HepG2 (cell line): ENCODE results near the gene HKDC1. TPM values are rescaled to one million over a fixed set of nuclear protein-coding genes. Genes with fewer than 3 reads are reported as not detected.

Source experiments
- ATAC-seq: fragments of 200-7000 bp; cut with Tn5 transposase; 3 replicates; pipeline ENCODE4 v1.9.1; 2020; ENCODE audit warnings: mild to moderate bottlenecking, moderate library complexity
- BruUV-seq: library from RNA; stranded (reverse); fragments of 400-500 nt; replicated peaks from 2 replicates; lab custom pipeline; 2021; lab: Mats Ljungman, UMichigan
- CTCF ChIA-PET: fragments of 300-600 bp; formaldehyde crosslinking; extraction: SDS; loops from one replicate; lab custom pipeline; 2021; ENCODE audit warnings: low total read pairs, inconsistent platforms, low intra/inter-chr PET ratio; lab: Yijun Ruan, JAX
- POLR2A ChIA-PET: fragments of 350-600 bp; sonication (Branson Sonifier 250); formaldehyde crosslinking; loops from one replicate; lab custom pipeline; 2020; ENCODE audit warnings: antibody characterized with exemption, inconsistent platforms; lab: Yijun Ruan, JAX
- DNase-seq: peaks from one replicate; pipeline ENCODE4 v3.0.0-alpha.2; 2015; ENCODE audit warnings: low spot score
- FAIRE-seq: peaks from 3 replicates; lab custom pipeline; 2011; peaks lifted over from hg19 to GRCh38; lab: Jason Lieb, UNC
- H2AFZ ChIP-seq: one replicate; pipeline ENCODE4 v1.6.1; 2011; ENCODE audit warnings: low read length, inconsistent platforms
- H3K27ac ChIP-seq: fragments of 300-600 bp; 3 replicates; pipeline ENCODE4 v1.8.0; 2011; ENCODE audit warnings: mixed run types, mild to moderate bottlenecking, mixed read lengths, low read length, inconsistent platforms; ENCODE audit not compliant: insufficient read depth; ENCODE audit errors: extremely low read length
- H3K27me3 ChIP-seq, 2 experiments: fragments of 200-600 bp in 1 of 2; 2 replicates in 1 of 2; 3 replicates in 1 of 2; pipeline versions ENCODE4 v1.6.0 to v1.8.0; 2011; ENCODE audit warnings: low read length in 2 of 2, mild to moderate bottlenecking in 2 of 2, moderate library complexity in 2 of 2, inconsistent platforms in 1 of 2; ENCODE audit not compliant: insufficient read depth in 2 of 2, control insufficient read depth in 1 of 2
- H3K36me3 ChIP-seq, 2 experiments: fragments of 200-600 bp in 1 of 2; replicated peaks in 1 of 2; 2 replicates in 1 of 2; 3 replicates in 1 of 2; pipeline versions ENCODE4 v1.5.1 to v1.8.0; 2011; ENCODE audit warnings: low read length in 2 of 2, inconsistent platforms in 1 of 2; ENCODE audit not compliant: insufficient read depth in 2 of 2, control insufficient read depth in 1 of 2
- H3K4me1 ChIP-seq: 2 replicates; pipeline ENCODE4 v1.5.1; 2012; ENCODE audit warnings: low read length, inconsistent platforms; ENCODE audit not compliant: insufficient read depth
- H3K4me2 ChIP-seq: 2 replicates; pipeline ENCODE4 v1.6.0; 2011; ENCODE audit warnings: low read depth, low read length, inconsistent platforms
- H3K4me3 ChIP-seq, 3 experiments: fragments of 200-600 bp in 1 of 3; sonication (generic), shearing (Covaris generic) in 1 of 3; replicated peaks in 1 of 3; 2 replicates each; pipeline ENCODE4 v1.5.1; 2011 to 2016; ENCODE audit warnings: low read length in 3 of 3, inconsistent platforms in 2 of 3, low read depth in 2 of 3, mild to moderate bottlenecking in 2 of 3, control low read depth in 1 of 3, mixed read lengths in 1 of 3; ENCODE audit not compliant: insufficient read depth in 1 of 3
- H3K79me2 ChIP-seq: one replicate; pipeline ENCODE4 v1.6.1; 2011; ENCODE audit warnings: low read length, inconsistent platforms; ENCODE audit not compliant: insufficient read depth
- H3K9ac ChIP-seq: 2 replicates; pipeline ENCODE4 v1.6.0; 2011; ENCODE audit warnings: mild to moderate bottlenecking, low read depth, low read length, inconsistent platforms; ENCODE audit not compliant: insufficient read depth
- H3K9me3 ChIP-seq: 2 replicates; pipeline ENCODE4 v1.5.1; 2012; ENCODE audit warnings: mild to moderate bottlenecking, low read length
- H4K20me1 ChIP-seq: 2 replicates; pipeline ENCODE4 v1.6.0; 2011; ENCODE audit warnings: inconsistent platforms, mild to moderate bottlenecking, low read length, moderate library complexity; ENCODE audit not compliant: insufficient read depth
- NFATC3 ChIP-seq: sonication (generic); formaldehyde crosslinking; IDR thresholded peaks from 2 replicates; pipeline ENCODE4 v1.5.1; 2020; ENCODE audit warnings: mild to moderate bottlenecking, missing genetic modification reagents
- NR1H2 ChIP-seq: sonication (generic); formaldehyde crosslinking; IDR thresholded peaks from 2 replicates; pipeline ENCODE4 v1.8.1; 2022; ENCODE audit warnings: low read depth, missing genetic modification reagents, borderline replicate concordance
- SMAD1 ChIP-seq: sonication (generic); formaldehyde crosslinking; IDR thresholded peaks from 2 replicates; pipeline ENCODE4 v1.4.0; 2020; ENCODE audit warnings: missing genetic modification reagents, low read depth, mild to moderate bottlenecking, borderline replicate concordance
- SMAD9 ChIP-seq: sonication (generic); formaldehyde crosslinking; IDR thresholded peaks from 2 replicates; pipeline ENCODE4 v1.5.1; 2020; ENCODE audit warnings: mild to moderate bottlenecking, missing genetic modification reagents
- SOX13 ChIP-seq, 3 experiments: fragments of 450-650 bp in 1 of 3; sonication (generic) in 1 of 3; formaldehyde crosslinking in 1 of 3; IDR thresholded peaks in 2 of 3; conservative IDR thresholded peaks in 1 of 3; 2 replicates each; pipeline versions ENCODE4 v1.5.0 to v1.6.1; 2016 to 2020; ENCODE audit warnings: antibody characterized with exemption in 1 of 3, mild to moderate bottlenecking in 1 of 3, missing compliant biosample characterization in 1 of 3, missing genetic modification reagents in 1 of 3, moderate library complexity in 1 of 3
- ZNF256 ChIP-seq: sonication (generic); formaldehyde crosslinking; conservative IDR thresholded peaks from 2 replicates; pipeline ENCODE4 v1.4.0; 2020; ENCODE audit warnings: missing genetic modification reagents
- ZNF331 ChIP-seq: sonication (generic); formaldehyde crosslinking; IDR thresholded peaks from 2 replicates; pipeline ENCODE4 v1.4.0; 2020; ENCODE audit warnings: missing genetic modification reagents
- ZNF34 ChIP-seq: sonication (generic); formaldehyde crosslinking; IDR thresholded peaks from 2 replicates; pipeline ENCODE4 v1.4.0; 2020; ENCODE audit warnings: mild to moderate bottlenecking, missing genetic modification reagents, borderline replicate concordance
- WGBS: methylation state at CpG from one replicate; pipeline ENCODE4 v1.1.6; 2017; ENCODE audit warnings: low lambda C conversion rate; 5-methylcytosine and 5-hydroxymethylcytosine counted together
- in situ Hi-C: cut with HindIII; loops from 2 replicates; pipeline ENCODE4 v1.10.0; 2017; ENCODE audit warnings: low pct_unique_long_range_greater_than_20kb; ENCODE audit not compliant: extremely low pct_ligation_motif_present
- intact Hi-C: fragments of 100-400 bp; cut with micrococcal nuclease; formaldehyde crosslinking; loops from one replicate; pipeline ENCODE4 v1.10.0; 2022; ENCODE audit not compliant: unreplicated experiment
- polyA plus RNA-seq, 8 experiments: library from polyadenylated mRNA; depleted of rRNA in 3 of 8; stranded (reverse) in 7 of 8; unstranded in 1 of 8; fragments of >200 nt; fragmentation: Illumina TruSeq in 4 of 8; extraction: Trizol in 4 of 8; gene quantifications; 2 replicates each; pipeline versions ENCODE4 v1.2.1 to v1.2.3, GENCODE V29; 2011 to 2016; ENCODE audit warnings: low read depth in 4 of 8, missing spikeins in 1 of 8, mixed read lengths in 1 of 8; ENCODE audit not compliant: insufficient read depth in 1 of 8
- total RNA-seq, 5 experiments: library from RNA; depleted of rRNA; stranded (reverse); fragments of >200 nt; fragmentation: Illumina TruSeq; extraction: Trizol; gene quantifications; 2 replicates each; pipeline ENCODE4 v1.2.3, GENCODE V29; 2016; ENCODE audit warnings: low read depth in 1 of 5
- TF ChIP-seq, protein P1 (sequence below): IDR thresholded peaks from 2 replicates; pipeline ENCODE4 v1.6.1; 2012; ENCODE audit warnings: low read depth, low read length, improper control_type of control experiment
- TF ChIP-seq, protein P2 (sequence below): sonication (generic); formaldehyde crosslinking; IDR thresholded peaks from 2 replicates; pipeline ENCODE4 v1.8.1; 2022; ENCODE audit warnings: mild to moderate bottlenecking, missing genetic modification reagents
- TF ChIP-seq, protein P3 (sequence below): sonication (generic); formaldehyde crosslinking; IDR thresholded peaks from 2 replicates; pipeline ENCODE4 v1.4.0; 2020; ENCODE audit warnings: missing genetic modification reagents, mild to moderate bottlenecking, borderline replicate concordance

The HKDC1 gene
- total and polyA plus RNA-seq, 2 of the 13 experiments (the other 11 are each of a cell fraction or from before 2014, with no cell fraction given) = 8.1 to 12.4 TPM

DNA sequence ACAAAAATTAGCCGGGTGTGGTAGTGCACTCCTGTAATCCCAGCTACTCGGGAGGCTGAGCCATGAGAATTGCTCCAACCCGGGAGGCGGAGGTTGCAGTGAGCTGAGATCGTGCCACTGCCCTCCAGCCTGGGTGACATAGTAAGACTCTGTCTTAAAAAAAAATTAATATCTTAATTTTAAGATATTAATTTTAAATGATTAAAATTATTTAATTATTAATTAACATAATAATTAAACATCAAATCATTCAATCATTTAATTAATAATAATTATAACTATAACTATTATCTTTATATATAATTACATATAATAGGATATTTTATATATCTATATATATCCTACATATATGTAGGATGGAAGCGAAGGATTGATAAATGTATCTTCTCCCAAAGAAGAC, 56.4 kb downstream of the HKDC1 start:
- no peak for DNase-seq
- FAIRE-seq = no peak
- no peak overlapping the region for H3K4me2 ChIP-seq
- no peak overlapping the region for H3K9ac ChIP-seq
- H3K4me1 ChIP-seq = peaks cover 11% of the 10 kb centered on the region
- in situ Hi-C loops = no loop called here
- no peaks in the 10 kb centered on the region for H3K36me3 ChIP-seq
- ATAC-seq = no peak
- 56% methylated on average over 6 of the region's 6 CpGs for WGBS
- BruUV-seq = no TSS peak
- no peaks in the 10 kb centered on the region for H3K79me2 ChIP-seq
- POLR2A ChIA-PET = no interaction called here
- TF ChIP-seq SOX13 (IDR thresholded peaks at IDR 0.05) (no peak), SOX13 (CRISPR knock-in tag; conservative IDR thresholded peaks at IDR 0.05 in 1 of 2, IDR thresholded peaks at IDR 0.05 in 1 of 2) (no peak), ZNF256 (no peak), NFATC3 (CRISPR knock-in tag) (no peak), ZNF331 (CRISPR knock-in tag) (no peak), ZNF34 (CRISPR knock-in tag) (no peak), SMAD1 (CRISPR knock-in tag) (no peak), SMAD9 (no peak), NR1H2 (CRISPR knock-in tag) (no peak)
- TF ChIP-seq, protein P1, sequence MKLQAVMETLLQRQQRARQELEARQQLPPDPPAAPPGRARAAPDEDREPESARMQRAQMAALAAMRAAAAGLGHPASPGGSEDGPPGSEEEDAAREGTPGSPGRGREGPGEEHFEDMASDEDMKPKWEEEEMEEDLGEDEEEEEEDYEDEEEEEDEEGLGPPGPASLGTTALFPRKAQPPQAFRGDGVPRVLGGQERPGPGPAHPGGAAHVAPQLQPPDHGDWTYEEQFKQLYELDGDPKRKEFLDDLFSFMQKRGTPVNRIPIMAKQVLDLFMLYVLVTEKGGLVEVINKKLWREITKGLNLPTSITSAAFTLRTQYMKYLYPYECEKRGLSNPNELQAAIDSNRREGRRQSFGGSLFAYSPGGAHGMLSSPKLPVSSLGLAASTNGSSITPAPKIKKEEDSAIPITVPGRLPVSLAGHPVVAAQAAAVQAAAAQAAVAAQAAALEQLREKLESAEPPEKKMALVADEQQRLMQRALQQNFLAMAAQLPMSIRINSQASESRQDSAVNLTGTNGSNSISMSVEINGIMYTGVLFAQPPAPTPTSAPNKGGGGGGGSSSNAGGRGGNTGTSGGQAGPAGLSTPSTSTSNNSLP = no peak
- TF ChIP-seq, protein P2, sequence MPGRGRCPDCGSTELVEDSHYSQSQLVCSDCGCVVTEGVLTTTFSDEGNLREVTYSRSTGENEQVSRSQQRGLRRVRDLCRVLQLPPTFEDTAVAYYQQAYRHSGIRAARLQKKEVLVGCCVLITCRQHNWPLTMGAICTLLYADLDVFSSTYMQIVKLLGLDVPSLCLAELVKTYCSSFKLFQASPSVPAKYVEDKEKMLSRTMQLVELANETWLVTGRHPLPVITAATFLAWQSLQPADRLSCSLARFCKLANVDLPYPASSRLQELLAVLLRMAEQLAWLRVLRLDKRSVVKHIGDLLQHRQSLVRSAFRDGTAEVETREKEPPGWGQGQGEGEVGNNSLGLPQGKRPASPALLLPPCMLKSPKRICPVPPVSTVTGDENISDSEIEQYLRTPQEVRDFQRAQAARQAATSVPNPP (CRISPR knock-in tag) = no peak
- TF ChIP-seq, protein P3, sequence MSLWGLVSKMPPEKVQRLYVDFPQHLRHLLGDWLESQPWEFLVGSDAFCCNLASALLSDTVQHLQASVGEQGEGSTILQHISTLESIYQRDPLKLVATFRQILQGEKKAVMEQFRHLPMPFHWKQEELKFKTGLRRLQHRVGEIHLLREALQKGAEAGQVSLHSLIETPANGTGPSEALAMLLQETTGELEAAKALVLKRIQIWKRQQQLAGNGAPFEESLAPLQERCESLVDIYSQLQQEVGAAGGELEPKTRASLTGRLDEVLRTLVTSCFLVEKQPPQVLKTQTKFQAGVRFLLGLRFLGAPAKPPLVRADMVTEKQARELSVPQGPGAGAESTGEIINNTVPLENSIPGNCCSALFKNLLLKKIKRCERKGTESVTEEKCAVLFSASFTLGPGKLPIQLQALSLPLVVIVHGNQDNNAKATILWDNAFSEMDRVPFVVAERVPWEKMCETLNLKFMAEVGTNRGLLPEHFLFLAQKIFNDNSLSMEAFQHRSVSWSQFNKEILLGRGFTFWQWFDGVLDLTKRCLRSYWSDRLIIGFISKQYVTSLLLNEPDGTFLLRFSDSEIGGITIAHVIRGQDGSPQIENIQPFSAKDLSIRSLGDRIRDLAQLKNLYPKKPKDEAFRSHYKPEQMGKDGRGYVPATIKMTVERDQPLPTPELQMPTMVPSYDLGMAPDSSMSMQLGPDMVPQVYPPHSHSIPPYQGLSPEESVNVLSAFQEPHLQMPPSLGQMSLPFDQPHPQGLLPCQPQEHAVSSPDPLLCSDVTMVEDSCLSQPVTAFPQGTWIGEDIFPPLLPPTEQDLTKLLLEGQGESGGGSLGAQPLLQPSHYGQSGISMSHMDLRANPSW = no peak
- TF ChIP-seq, all 625 proteins: peak for 0
- intact Hi-C loops = no loop called here
- CTCF ChIA-PET = no interaction called here
- Histone ChIP-seq H2AFZ (no peak overlapping the region), H3K9me3 (no peaks in the 10 kb centered on the region), H3K4me3 (no peak overlapping the region), H3K27ac (no peak overlapping the region), H3K27me3 (no peaks in the 10 kb centered on the region), H4K20me1 (no peaks in the 10 kb centered on the region)
